ENCODE data around the gene NFU1. TPM values are rescaled to one million over a fixed set of nuclear protein-coding genes. Genes with fewer than 3 reads are reported as not detected.

NFU1 gene
- polyA plus RNA-seq, 1 of the 3 experiments (the other 2 are of a cell fraction): 23.5 TPM

DNA sequence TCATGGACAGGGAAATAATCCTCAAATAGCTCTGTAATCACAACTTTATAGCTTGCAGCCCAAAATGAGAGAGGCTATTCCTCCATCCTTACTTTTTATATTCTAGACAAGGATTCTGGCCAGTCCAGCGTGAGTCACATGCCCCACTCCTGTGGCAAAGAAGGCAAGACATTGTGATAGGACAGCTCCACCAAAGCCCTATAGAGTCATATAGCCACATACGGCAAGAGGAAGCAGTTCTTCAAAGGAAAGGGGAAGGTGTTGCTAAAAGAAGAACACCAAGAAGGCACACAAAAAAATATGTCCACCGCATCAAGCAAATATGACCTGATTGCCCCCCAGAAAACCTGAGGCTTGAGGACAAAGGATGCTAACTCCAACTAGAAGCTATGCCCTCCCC is 46.8 kb downstream of the NFU1 start:
- CTCF ChIA-PET: interaction anchor here (0.6 to 1.5 kb wide), 4 partner anchors 15 to 357 kb away, joined by 3 to 7 read pairs (median 4); partner anchors contain the start of gene NFU1

DNA sequence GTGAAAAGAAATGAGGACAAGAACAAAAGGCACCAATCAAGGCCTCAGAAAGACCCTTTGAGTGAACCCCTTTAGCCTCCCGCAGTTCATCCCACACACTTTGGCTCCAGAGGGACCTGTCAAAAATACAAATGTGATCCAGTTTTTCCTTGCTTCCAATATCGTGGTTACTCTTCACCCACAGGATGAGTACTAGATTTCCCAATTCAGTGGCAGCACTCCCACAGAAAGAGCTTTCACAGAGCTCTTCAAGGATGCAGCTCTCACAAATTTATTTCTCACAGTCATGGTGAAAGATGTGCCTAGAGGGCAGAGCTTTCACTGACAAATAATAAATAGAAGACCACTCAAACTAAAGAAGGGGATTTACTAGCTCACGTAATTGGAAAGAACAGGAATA is 47.2 kb downstream of the NFU1 start:
- ChIA-PET CTCF (interaction anchor here (0.6 to 1.1 kb wide), 3 partner anchors 47 to 358 kb away, joined by 3 to 5 read pairs (median 4); partner anchors contain the start of gene NFU1), POLR2A (no interaction called here)
- H2AFZ ChIP-seq (ENCODE audit: low read depth): no peak overlapping the region
- H3K27ac ChIP-seq (ENCODE audit: low read depth in 2 of 2, low read length in 1 of 2): no peak overlapping the region
- no peaks in the 10 kb centered on the region for H3K27me3 ChIP-seq (ENCODE audit: insufficient read depth)
- no peaks in the 10 kb centered on the region for H3K9me3 ChIP-seq
- 93% methylated on average over 3 of the region's 3 CpGs for WGBS (ENCODE audit: low lambda C conversion rate)
- no peak overlapping the region for H3K4me3 ChIP-seq (ENCODE audit: low read depth in 2 of 2, low read length in 1 of 2)
- H3K9ac ChIP-seq: no peak overlapping the region
- H3K79me2 ChIP-seq (ENCODE audit: insufficient read depth): peaks cover 24% of the 10 kb centered on the region
- no peaks in the 10 kb centered on the region for H3K9me2 ChIP-seq
- peaks cover 13% of the 10 kb centered on the region for H3F3A ChIP-seq (replicated peaks; ENCODE audit: insufficient read depth)
- peaks cover 3 to 6% of the 10 kb centered on the region in 2 experiments; a peak in 2 of 4 replicates for H3K4me1 ChIP-seq (ENCODE audit: control insufficient read depth in 1 of 2, insufficient read depth in 2 of 2, low read depth in 1 of 2, low read length in 1 of 2)
- TF ChIP-seq MEF2A (IDR thresholded peaks at IDR 0.05; ENCODE audit: borderline replicate concordance, low read depth) (no peak), MXI1 (IDR thresholded peaks at IDR 0.05; ENCODE audit: low read depth, low read length) (no peak), RCOR1 (IDR thresholded peaks at IDR 0.05; ENCODE audit: low read length) (no peak), FOSL2 (IDR thresholded peaks at IDR 0.05; ENCODE audit: borderline replicate concordance, low read depth) (no peak), POLR2AphosphoS5 (IDR thresholded peaks at IDR 0.05; ENCODE audit: low read depth, low read length) (no peak), YY1 (IDR thresholded peaks at IDR 0.05; ENCODE audit: low read depth) (no peak), FOXJ3 (CRISPR knock-in tag; IDR thresholded peaks at IDR 0.05) (no peak), TAF1 (IDR thresholded peaks at IDR 0.05; ENCODE audit: borderline replicate concordance, low read depth, low read length) (no peak), SMC3 (IDR thresholded peaks at IDR 0.05; ENCODE audit: low read depth, low read length) (no peak), SIN3A (IDR thresholded peaks at IDR 0.05; ENCODE audit: borderline replicate concordance, low read depth, low read length) (no peak)
- TF ChIP-seq, protein P1, sequence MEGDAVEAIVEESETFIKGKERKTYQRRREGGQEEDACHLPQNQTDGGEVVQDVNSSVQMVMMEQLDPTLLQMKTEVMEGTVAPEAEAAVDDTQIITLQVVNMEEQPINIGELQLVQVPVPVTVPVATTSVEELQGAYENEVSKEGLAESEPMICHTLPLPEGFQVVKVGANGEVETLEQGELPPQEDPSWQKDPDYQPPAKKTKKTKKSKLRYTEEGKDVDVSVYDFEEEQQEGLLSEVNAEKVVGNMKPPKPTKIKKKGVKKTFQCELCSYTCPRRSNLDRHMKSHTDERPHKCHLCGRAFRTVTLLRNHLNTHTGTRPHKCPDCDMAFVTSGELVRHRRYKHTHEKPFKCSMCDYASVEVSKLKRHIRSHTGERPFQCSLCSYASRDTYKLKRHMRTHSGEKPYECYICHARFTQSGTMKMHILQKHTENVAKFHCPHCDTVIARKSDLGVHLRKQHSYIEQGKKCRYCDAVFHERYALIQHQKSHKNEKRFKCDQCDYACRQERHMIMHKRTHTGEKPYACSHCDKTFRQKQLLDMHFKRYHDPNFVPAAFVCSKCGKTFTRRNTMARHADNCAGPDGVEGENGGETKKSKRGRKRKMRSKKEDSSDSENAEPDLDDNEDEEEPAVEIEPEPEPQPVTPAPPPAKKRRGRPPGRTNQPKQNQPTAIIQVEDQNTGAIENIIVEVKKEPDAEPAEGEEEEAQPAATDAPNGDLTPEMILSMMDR (IDR thresholded peaks at IDR 0.05): no peak
- TF ChIP-seq, protein P2, sequence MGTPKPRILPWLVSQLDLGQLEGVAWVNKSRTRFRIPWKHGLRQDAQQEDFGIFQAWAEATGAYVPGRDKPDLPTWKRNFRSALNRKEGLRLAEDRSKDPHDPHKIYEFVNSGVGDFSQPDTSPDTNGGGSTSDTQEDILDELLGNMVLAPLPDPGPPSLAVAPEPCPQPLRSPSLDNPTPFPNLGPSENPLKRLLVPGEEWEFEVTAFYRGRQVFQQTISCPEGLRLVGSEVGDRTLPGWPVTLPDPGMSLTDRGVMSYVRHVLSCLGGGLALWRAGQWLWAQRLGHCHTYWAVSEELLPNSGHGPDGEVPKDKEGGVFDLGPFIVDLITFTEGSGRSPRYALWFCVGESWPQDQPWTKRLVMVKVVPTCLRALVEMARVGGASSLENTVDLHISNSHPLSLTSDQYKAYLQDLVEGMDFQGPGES (IDR thresholded peaks at IDR 0.05; ENCODE audit: low read depth, low read length): no peak
- TF ChIP-seq, protein P3, sequence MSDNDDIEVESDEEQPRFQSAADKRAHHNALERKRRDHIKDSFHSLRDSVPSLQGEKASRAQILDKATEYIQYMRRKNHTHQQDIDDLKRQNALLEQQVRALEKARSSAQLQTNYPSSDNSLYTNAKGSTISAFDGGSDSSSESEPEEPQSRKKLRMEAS (IDR thresholded peaks at IDR 0.05; ENCODE audit: low read depth): no peak
- TF ChIP-seq, protein P4, sequence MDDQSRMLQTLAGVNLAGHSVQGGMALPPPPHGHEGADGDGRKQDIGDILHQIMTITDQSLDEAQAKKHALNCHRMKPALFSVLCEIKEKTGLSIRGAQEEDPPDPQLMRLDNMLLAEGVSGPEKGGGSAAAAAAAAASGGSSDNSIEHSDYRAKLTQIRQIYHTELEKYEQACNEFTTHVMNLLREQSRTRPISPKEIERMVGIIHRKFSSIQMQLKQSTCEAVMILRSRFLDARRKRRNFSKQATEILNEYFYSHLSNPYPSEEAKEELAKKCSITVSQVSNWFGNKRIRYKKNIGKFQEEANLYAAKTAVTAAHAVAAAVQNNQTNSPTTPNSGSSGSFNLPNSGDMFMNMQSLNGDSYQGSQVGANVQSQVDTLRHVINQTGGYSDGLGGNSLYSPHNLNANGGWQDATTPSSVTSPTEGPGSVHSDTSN (IDR thresholded peaks at IDR 0.05): no peak
- no peak for DNase-seq
- peaks cover 0 to 11% of the 10 kb centered on the region in 2 experiments for H3K36me3 ChIP-seq (replicated peaks in 1 of 2; ENCODE audit: control insufficient read depth in 1 of 2, insufficient read depth in 2 of 2, low read length in 1 of 2)
- no peak overlapping the region for H3K4me2 ChIP-seq
- H4K20me1 ChIP-seq (ENCODE audit: insufficient read depth): no peaks in the 10 kb centered on the region

More for the DNA sequence above, 46.8 kb downstream of the NFU1 start:
- H3K4me1 ChIP-seq (ENCODE audit: control insufficient read depth in 1 of 2, insufficient read depth in 2 of 2, low read depth in 1 of 2, low read length in 1 of 2): peaks cover 3 to 6% of the 10 kb centered on the region in 2 experiments; a peak in 2 of 4 replicates
- H3K36me3 ChIP-seq (replicated peaks in 1 of 2; ENCODE audit: control insufficient read depth in 1 of 2, insufficient read depth in 2 of 2, low read length in 1 of 2): peaks cover 0 to 12% of the 10 kb centered on the region in 2 experiments
- no peaks in the 10 kb centered on the region for H3K9me3 ChIP-seq
- H3K27ac ChIP-seq (ENCODE audit: low read depth in 2 of 2, low read length in 1 of 2): no peak overlapping the region
- TF ChIP-seq GABPA (IDR thresholded peaks at IDR 0.05; ENCODE audit: low read depth): no peak
- no peak for TF ChIP-seq RXRA (IDR thresholded peaks at IDR 0.05; ENCODE audit: borderline replicate concordance, low read depth)
- TF ChIP-seq ELF1 (IDR thresholded peaks at IDR 0.05): no peak
- no peak for DNase-seq
- no peaks in the 10 kb centered on the region for H4K20me1 ChIP-seq (ENCODE audit: insufficient read depth)
- H3K79me2 ChIP-seq (ENCODE audit: insufficient read depth): peaks cover 19% of the 10 kb centered on the region
- no peaks in the 10 kb centered on the region for H3K9me2 ChIP-seq
- peaks cover 16% of the 10 kb centered on the region for H3F3A ChIP-seq (replicated peaks; ENCODE audit: insufficient read depth)
- H3K4me2 ChIP-seq: no peak overlapping the region
- no peaks in the 10 kb centered on the region for H3K27me3 ChIP-seq (ENCODE audit: insufficient read depth)
- no peak overlapping the region for H2AFZ ChIP-seq (ENCODE audit: low read depth)
- WGBS (ENCODE audit: low lambda C conversion rate): 94% methylated on average over 3 of the region's 3 CpGs
- H3K4me3 ChIP-seq (ENCODE audit: low read depth in 2 of 2, low read length in 1 of 2): no peak overlapping the region
- POLR2A ChIA-PET: no interaction called here
- H3K9ac ChIP-seq: no peak overlapping the region

All from SK-N-SH (cell line).